ENCODE results near the gene AFMID. TPM values are rescaled to one million over a fixed set of nuclear protein-coding genes. Genes with fewer than 3 reads are reported as not detected.

Gene AFMID
- total and polyA plus RNA-seq, 2 of the 8 experiments (the other 6 are each of a cell fraction or from before 2014, with no cell fraction given) = 49.0 to 53.0 TPM

GRCh38 chr17:78205124-78205775 is 18.1 kb downstream of the AFMID start:
- no peak overlapping the region for H4K8ac ChIP-seq (ENCODE audit: extremely low read depth, insufficient read depth, low read length)
- no peak overlapping the region for H4K91ac ChIP-seq (replicated peaks; ENCODE audit: insufficient read length, low read length)
- H3K4me1 ChIP-seq (replicated peaks in 1 of 4; ENCODE audit: control insufficient read depth in 3 of 4, insufficient read depth in 4 of 4, low read length in 3 of 4) = no peaks in the 10 kb centered on the region; a peak in 1 of 7 replicates
- H2AK5ac ChIP-seq (ENCODE audit: low read depth, low read length) = no peak overlapping the region
- H3K18ac ChIP-seq (ENCODE audit: extremely low read depth, low read length) = no peak overlapping the region
- FAIRE-seq = no peak
- H3K4ac ChIP-seq (replicated peaks; ENCODE audit: insufficient read length, low read depth, low read length) = no peak overlapping the region
- H4K20me1 ChIP-seq (replicated peaks in 1 of 2; ENCODE audit: control insufficient read depth in 1 of 2, insufficient read depth in 2 of 2, low read length in 2 of 2) = peaks cover 2 to 5% of the 10 kb centered on the region in 2 experiments
- no peak overlapping the region for H3K27ac ChIP-seq (ENCODE audit: low read depth, low read length)
- no peaks in the 10 kb centered on the region for H3K9me3 ChIP-seq (ENCODE audit: insufficient read depth in 2 of 2, low read depth in 1 of 2, low read length in 1 of 2)
- H2BK120ac ChIP-seq (replicated peaks; ENCODE audit: low read depth, low read length) = no peak overlapping the region
- H3K79me1 ChIP-seq (ENCODE audit: low read depth, low read length) = peaks cover 4% of the 10 kb centered on the region; the same call in 1 of the 2 replicates
- no peaks in the 10 kb centered on the region for H3K79me2 ChIP-seq (ENCODE audit: control insufficient read depth in 1 of 2, insufficient read depth in 2 of 2, low read length in 2 of 2)
- H2BK20ac ChIP-seq (ENCODE audit: low read length) = no peak overlapping the region
- no peak overlapping the region for H3K4me2 ChIP-seq (ENCODE audit: insufficient read depth in 1 of 2, low read depth in 2 of 2, low read length in 2 of 2)
- no peaks in the 10 kb centered on the region for H3K27me3 ChIP-seq (replicated peaks in 1 of 4; ENCODE audit: control insufficient read depth in 3 of 4, extremely low read depth in 1 of 4, insufficient read depth in 3 of 4, low read length in 3 of 4)
- no peak overlapping the region for H3K23ac ChIP-seq (ENCODE audit: insufficient read length)
- no peak overlapping the region for H3K9ac ChIP-seq (replicated peaks in 1 of 4; ENCODE audit: extremely low read depth in 1 of 4, low read depth in 3 of 4, low read length in 3 of 4)
- no peak overlapping the region for H3K4me3 ChIP-seq (ENCODE audit: extremely low read depth in 1 of 4, insufficient read depth in 2 of 4, low read depth in 3 of 4, low read length in 4 of 4)
- H3K14ac ChIP-seq (ENCODE audit: insufficient read length) = no peak overlapping the region
- no peaks in the 10 kb centered on the region for H3K23me2 ChIP-seq (ENCODE audit: low read depth, low read length)
- no peak for TF ChIP-seq ATF3 (IDR thresholded peaks at IDR 0.05; ENCODE audit: insufficient read depth, low read depth, low read length)
- TF ChIP-seq RBBP5 (IDR thresholded peaks at IDR 0.05; ENCODE audit: borderline replicate concordance, low read depth, low read length) = no peak
- TF ChIP-seq SP4 (IDR thresholded peaks at IDR 0.05; ENCODE audit: low read length) = no peak
- no peak for TF ChIP-seq EP300 (IDR thresholded peaks at IDR 0.05; ENCODE audit: borderline replicate concordance in 1 of 2, low read depth in 2 of 2, low read length in 2 of 2)
- no peak for TF ChIP-seq E2F6 (IDR thresholded peaks at IDR 0.05)
- no peak for TF ChIP-seq JUND (IDR thresholded peaks at IDR 0.05; ENCODE audit: low read length)
- no peak for TF ChIP-seq BCL11A (IDR thresholded peaks at IDR 0.05; ENCODE audit: low read depth in 2 of 2, low read length in 2 of 2)
- ChIA-PET POLR2A (ENCODE audit: partially characterized antibody) (interaction anchor here (0.6 to 5.8 kb wide), 2 partner anchors 16 to 18 kb away, joined by 3 to 36 read pairs; partner anchors contain the start of genes AFMID and TK1), CTCF (ENCODE audit: partially characterized antibody) (interaction anchor here (0.9 to 10.2 kb wide), 10 partner anchors 9 to 115 kb away, joined by 3 to 65 read pairs (median 6); partner anchors contain the start of genes AFMID, BIRC5 and TK1)
- H2BK5ac ChIP-seq (ENCODE audit: low read depth, low read length) = no peak overlapping the region
- no peak overlapping the region for H2AFZ ChIP-seq (ENCODE audit: low read length)
- WGBS, 2 experiments (ENCODE audit: extremely low coverage in 1 of 2, insufficient coverage in 1 of 2, insufficient read length in 1 of 2, insufficient replicate concordance in 2 of 2, low coverage in 1 of 2, low lambda C conversion rate in 2 of 2, missing lambda C conversion rate in 1 of 2) = 95% methylated on average over 13 of the region's 17 CpGs; no CpG with 5 or more reads in 1 of the 2 experiments
- peaks cover 0 to 19% (median 1%) of the 10 kb centered on the region in 4 experiments; a peak in 4 of 8 replicates for H3K36me3 ChIP-seq (ENCODE audit: control insufficient read depth in 2 of 4, insufficient read depth in 4 of 4, low read length in 3 of 4)
- H2BK12ac ChIP-seq (ENCODE audit: low read depth, low read length) = no peak overlapping the region
- no peak overlapping the region for H4K5ac ChIP-seq (ENCODE audit: insufficient read length, low read depth, low read length)
- H3K56ac ChIP-seq (replicated peaks; ENCODE audit: insufficient read length, low read depth, low read length) = no peak overlapping the region
- H2BK15ac ChIP-seq (ENCODE audit: low read length) = no peak overlapping the region
- DNase-seq (ENCODE audit: low read depth in 1 of 2, low spot score in 2 of 2) = no peak

All from H1 (cell line).